SK-N-SH (cell line): Measurements from ENCODE around the gene TULP4.

Source experiments
- CHD2 ChIP-seq: fragments of 150-350 bp; IDR thresholded peaks from 2 replicates; pipeline ENCODE4 v1.6.1; 2018; ENCODE audit warnings: low read length; ENCODE audit not compliant: partially characterized antibody
- CTCF ChIP-seq: fragments of 200-600 bp; sonication (generic); IDR thresholded peaks from 2 replicates; pipeline ENCODE4 v1.6.1; 2017; ENCODE audit warnings: antibody characterized with exemption, mild to moderate bottlenecking, moderate library complexity
- EP300 ChIP-seq, 2 experiments: IDR thresholded peaks; 2 replicates each; pipeline versions ENCODE4 v1.4.0 to v1.6.1; 2012; ENCODE audit warnings: borderline replicate concordance in 1 of 2, low read depth in 1 of 2, low read length in 1 of 2
- EZH2phosphoT487 ChIP-seq: fragments of 200-600 bp; sonication (generic); IDR thresholded peaks from 2 replicates; pipeline ENCODE4 v1.6.1; 2017; ENCODE audit warnings: low read depth, mixed run types, mild to moderate bottlenecking, antibody characterized with exemption, moderate library complexity, borderline replicate concordance
- GATA2 ChIP-seq: sonication (generic); formaldehyde crosslinking; IDR thresholded peaks from 2 replicates; pipeline ENCODE4 v1.5.0; 2020; ENCODE audit warnings: mild to moderate bottlenecking, missing genetic modification reagents
- MAX ChIP-seq: IDR thresholded peaks from 2 replicates; pipeline ENCODE4 v1.4.0; 2012; ENCODE audit warnings: low read depth
- PBX3 ChIP-seq: IDR thresholded peaks from 2 replicates; pipeline ENCODE4; 2012
- POLR2AphosphoS5 ChIP-seq: IDR thresholded peaks from 2 replicates; pipeline ENCODE4 v1.6.1; 2012; ENCODE audit warnings: low read depth, low read length
- RCOR1 ChIP-seq: fragments of 150-350 bp; IDR thresholded peaks from 2 replicates; pipeline ENCODE4 v1.6.1; 2017; ENCODE audit warnings: antibody characterized with exemption, low read length
- SMC3 ChIP-seq: IDR thresholded peaks from 2 replicates; pipeline ENCODE4 v1.6.1; 2012; ENCODE audit warnings: low read depth, low read length, improper control_type of control experiment
- TAF1 ChIP-seq: IDR thresholded peaks from 2 replicates; pipeline ENCODE4 v1.6.1; 2012; ENCODE audit warnings: low read depth, mild to moderate bottlenecking, low read length, moderate library complexity, borderline replicate concordance
- ZBTB33 ChIP-seq: IDR thresholded peaks from 2 replicates; pipeline ENCODE4 v1.4.0; 2012; ENCODE audit warnings: low read depth, borderline replicate concordance

GRCh38 chr6:158457616-158458278, 145.5 kb downstream of the TULP4 start:
- TF ChIP-seq CTCF: no peak
- TF ChIP-seq TAF1: no peak
- no peak for TF ChIP-seq POLR2AphosphoS5
- TF ChIP-seq PBX3: no peak
- TF ChIP-seq EZH2phosphoT487: no peak
- TF ChIP-seq RCOR1: no peak
- no peak for TF ChIP-seq SMC3
- TF ChIP-seq EP300 (IDR thresholded peaks at IDR 0.05; ENCODE audit: borderline replicate concordance in 1 of 2, low read depth in 1 of 2, low read length in 1 of 2): no peak
- TF ChIP-seq GATA2 (CRISPR knock-in tag): no peak
- TF ChIP-seq ZBTB33: no peak
- TF ChIP-seq CHD2: no peak
- TF ChIP-seq MAX: no peak
